ENCODE results near the gene SLC44A1.
A peak's percentile ranks its signal among the peaks of the same experiment; 100 is the strongest.

The SLC44A1 gene

DNA sequence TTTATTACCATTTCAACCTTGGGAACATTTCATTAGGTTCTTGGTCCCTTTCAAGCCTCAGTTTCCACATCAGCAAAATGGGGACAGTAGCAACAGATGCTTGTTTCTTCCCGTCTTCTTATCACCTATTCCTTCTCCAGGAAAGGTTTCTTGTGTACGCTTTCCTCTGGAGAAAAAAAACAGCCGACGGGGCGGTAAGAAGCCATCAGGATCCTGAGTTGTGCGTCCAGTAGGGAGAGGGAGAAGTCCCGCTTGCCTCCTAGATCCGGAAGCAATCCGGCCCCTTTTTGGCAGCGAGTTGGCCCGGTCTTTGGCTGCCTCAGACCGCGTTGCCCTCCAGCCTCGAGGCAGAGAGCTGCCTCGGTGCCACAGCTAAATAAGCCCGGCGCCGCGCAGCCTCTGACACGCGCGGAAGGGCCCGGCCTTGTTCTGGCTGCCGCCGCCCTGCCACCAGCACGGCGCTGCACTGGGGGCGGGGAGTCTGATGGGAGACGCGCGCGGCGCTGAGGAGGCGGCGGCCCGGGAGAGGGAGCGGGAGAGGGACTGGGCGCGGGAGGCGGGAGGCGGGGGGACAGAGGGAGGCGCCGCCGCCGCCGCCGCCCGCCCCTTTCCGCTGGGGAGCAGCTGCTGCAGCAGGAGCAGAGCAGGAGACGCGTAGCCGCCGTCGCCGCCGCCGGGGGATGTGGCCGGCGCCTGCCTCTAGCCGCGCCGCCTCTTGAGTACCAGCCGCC, at the start of gene SLC44A1:
TSS of gene SLC44A1 (plus strand) at position 649 of the 731 bp plus-strand sequence. CDS start 218 bp downstream, outside the sequence.
- DNase-seq (ENCODE audit: low read depth in 2 of 2) = peak; percentile 79 to 91

DNA sequence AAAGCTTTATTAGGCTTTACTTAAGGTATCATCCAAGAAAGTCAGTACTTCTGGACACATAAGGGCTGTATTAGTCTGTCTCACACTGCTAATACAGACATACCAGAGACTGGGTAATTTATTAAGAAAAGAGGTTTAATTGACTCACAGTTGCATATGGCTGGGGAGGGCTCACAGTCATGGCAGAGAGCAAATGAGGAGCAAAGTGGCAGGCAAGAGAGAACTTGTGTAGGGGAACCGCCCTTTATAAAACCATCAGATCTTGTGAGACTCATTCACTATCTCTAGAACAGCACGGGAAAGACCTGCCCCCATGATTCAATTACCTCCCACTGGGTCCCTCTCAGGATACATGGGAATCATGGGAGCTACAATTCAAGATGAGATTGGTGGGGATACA, 49.2 kb upstream of the SLC44A1 start:
- no peak for DNase-seq (ENCODE audit: low read depth in 2 of 2)

DNA sequence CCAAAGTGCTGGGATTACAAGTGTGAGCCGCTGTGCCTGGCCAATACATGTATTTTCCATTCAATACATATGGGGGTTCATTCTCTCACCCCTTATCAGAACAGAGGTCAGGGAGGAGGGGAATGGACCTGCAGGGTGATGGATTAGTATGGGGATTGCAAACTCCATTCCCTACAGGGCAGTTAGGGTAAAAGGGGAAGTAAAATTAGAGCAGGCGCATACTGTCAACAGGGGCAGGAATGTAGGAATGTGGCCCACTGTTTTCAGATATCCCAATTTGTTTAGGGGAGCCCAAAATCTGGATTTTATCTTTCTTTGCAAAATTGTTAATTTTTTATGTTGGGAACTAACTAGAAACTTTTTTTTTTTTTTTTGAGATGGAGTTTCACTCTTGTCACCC, 46.4 kb upstream of the SLC44A1 start:
- no peak for DNase-seq (ENCODE audit: low read depth in 2 of 2)

DNA sequence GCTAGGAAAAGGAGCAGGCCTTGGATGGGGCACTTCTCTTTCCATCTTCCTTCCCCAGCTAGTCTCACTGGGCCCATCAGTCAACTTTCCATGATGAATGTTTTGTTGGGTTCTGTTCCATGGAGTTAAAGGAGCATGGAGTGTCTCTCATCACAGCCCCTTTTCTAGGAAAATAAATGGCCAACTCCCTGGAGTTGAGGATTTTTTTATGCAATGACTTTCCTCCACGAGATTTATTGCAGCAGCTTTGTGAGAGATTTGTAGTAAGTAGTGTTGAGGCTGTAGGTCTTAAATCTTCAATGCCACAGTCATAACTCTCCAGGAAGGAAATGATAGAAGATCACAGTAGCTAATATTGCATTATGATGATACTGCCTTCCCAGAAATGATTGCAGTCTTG, 45.6 kb upstream of the SLC44A1 start:
- DNase-seq (ENCODE audit: low read depth in 2 of 2) = no peak

DNA sequence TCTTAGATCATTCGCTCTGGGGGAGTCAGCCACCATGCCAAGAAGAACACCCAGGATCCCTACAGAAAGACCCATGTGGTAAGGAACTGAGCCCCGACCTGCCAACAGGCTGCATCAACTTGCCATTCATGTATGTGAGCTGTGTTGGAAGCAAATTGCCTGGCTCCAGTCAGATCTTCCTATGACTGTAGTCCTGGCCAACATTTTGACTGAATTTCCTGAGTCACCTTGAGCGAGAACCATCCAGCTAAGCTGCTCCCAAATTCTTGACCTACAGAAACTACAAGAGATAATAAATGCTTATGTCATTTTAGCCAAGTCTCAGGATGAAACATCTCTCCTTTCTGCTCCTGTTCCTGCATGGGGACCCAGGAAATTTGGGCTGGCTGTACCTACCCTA, 40.0 kb upstream of the SLC44A1 start:
- no peak for DNase-seq (ENCODE audit: low read depth in 2 of 2)

DNA sequence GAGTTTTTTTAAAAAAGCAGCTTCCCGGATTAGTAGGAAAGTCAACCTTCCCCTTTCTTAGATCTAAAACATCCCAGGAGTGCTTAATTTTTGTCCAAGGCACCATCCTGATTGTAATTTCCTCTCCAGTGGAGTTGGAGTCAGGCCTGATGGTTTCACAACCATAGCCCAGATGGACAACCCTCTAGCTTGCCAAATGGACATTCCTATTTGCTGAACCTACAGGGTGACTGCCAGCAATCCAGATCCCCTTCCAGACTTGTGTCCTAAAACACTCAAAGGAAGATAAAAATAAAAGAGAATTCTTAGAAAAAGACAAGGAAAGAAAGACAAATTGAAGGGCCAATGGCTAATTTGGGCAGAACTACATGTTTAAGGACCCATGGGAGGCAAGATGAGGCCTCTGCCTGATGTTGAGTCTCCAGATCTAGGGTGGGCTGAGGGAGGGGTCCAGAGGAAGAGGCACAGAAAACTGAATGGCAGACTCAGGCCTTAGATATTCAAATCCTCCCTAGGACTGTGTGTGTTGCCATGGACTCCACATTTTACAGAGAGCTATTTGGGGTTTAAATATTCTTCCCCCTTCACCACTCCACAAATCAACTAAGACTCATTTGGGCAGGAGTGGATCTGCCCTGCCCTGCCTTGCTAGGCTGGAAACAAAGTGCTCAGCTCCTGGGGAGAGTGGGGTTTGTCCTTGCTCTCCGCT, 38.5 kb upstream of the SLC44A1 start:
- DNase-seq (ENCODE audit: low read depth in 2 of 2) = no peak

DNA sequence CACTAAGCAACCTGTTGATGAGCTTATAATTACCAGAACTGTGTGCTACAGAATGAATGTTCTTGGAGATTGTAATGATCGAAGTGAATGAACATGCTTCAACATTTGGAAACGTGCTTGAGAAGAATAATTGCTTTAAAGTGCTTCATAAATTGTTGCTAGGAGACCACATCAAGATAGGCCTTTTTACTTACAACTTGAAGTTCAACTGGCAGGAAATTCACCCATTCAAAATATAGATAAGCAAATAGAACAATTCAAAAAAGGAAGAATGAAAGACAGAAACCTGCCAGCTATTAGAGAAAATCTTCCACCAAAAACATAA, 38.0 kb upstream of the SLC44A1 start:
- no peak for DNase-seq (ENCODE audit: low read depth in 2 of 2)

DNA sequence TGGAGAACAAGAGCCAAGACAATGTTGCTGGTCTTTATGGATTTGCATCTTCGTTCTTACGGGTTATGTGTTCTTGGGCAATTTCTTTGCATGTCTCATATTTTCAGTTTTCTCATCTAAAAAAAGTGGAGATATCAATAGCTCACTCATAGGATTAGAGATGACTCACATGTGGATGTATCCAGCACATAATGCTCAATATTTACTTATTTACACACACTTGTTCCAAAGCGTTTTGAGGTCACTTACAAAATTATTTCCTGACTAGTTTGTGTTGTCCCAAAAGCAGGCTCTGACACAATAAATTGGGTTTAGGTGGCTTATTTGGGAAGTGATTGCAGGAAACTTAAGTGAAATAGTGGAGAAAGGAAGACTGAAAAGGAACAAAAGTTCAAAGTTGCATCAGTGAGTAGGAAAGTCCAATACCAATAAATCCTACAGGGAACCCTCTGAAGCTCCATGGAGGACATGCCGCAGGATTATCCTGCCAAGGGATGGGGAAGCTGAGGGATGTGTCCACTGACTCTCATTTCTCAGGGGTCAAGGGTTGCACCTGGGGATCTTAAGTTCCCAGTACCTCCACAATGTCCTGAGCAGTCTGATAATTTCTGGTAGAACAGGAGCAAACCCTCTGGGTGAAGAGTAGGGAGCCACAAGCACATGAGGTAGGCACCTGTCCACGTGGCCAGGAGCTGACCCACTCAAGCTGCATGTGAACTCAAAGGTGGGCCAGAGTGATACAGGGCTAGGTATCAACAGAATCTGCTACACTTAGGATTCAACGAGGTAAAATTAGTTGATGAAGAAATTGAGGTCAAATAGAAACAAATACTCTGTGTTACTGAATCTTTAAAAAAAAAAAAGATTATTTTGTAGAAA, 37.4 kb upstream of the SLC44A1 start:
- DNase-seq (ENCODE audit: low read depth in 2 of 2) = no peak

DNA sequence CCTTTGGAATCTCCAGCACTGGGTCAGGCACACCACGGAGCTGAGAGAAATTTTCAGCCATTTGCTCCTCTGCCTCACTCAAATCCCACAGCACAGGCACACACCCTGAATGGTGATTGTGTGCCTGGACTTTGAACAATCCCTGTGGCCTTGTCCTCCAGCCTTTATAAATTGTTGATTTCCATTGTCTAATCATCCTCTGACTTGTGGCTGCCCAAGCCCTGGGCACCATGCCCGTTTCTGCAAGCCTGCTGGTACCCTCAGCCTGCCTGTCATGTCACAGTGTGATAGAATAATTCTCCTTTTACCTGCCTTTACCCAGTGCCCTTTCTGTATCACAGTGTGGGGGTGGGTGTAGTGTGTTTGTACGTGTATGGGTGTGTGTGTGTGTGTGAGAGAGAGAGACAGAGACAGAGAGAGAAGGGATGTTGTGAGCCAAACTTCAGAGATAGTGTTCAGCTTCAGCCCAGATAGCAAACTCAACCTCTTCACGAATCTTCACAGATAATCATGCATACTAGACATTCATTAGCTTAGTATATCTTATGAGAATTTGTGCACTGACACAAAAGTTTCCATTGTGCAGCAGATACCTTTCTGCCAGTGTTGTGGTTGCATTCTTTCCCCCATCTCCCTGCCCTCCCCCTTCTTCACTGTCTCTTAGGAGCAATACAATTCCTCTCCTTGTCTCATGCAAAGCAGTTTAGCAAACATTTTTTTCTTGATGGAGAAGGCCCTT, 27.8 kb upstream of the SLC44A1 start:
- no peak for DNase-seq (ENCODE audit: low read depth in 2 of 2)

DNA sequence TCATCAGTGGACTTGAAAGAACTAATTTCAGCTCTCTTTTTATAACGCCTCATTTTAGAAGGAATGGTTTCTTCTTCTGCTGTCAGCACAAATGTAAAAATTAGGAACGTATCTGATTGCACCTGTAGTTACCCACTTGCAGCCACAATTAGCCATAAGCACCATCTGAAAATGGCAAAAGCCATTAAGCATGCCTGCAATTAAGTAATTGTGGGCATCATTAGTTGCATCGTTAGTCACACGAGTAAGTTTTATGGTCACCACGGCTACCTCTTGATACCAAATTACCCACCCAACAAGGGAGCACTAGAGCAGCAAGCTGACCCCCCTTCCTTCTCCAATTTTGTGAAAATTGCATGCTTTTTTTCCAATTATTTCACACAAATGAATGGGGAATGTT, 25.8 kb upstream of the SLC44A1 start:
- no peak for DNase-seq (ENCODE audit: low read depth in 2 of 2)

DNA sequence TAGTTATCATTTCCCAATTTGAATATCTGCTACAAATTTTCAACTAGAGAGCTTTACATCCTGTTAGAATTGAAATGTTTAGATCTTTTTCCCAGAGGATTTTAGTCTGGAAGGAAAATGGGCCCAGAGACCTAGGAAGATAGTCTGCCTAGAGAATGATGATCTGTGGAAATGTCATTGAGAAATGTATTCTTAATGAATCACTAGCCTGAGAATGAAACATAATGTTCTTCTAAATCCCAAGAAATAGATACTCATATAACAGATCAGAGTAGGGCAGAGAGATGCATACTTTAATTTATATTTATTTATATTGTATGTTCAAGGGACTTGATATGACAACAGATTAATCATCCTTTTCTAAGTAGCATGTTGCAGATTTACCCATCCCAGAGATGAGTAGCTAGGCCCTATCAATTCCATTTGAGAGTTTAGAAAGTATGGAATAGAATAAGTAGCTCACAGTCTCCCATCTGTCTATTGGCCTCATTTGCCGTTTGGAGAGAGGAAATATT, 25.1 kb upstream of the SLC44A1 start:
- no peak for DNase-seq (ENCODE audit: low read depth in 2 of 2)

DNA sequence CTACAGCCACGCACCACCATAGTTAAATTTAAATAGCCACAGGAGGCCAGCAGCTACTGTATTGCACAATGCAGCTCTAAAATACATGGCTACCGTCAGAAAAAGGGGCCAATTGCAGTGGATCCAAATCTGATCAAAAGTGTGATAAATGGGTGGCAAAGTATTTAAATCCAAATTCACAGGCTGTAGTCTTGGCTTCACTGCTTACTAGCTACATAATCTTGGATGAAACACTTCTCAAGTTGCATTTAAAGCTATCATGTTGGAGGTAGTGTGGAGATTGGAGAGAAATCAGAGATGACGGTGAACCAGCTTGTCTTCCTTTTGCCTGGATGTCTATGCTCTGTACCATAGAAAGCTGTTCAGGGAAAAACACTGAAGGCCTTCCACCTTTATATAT, 24.0 kb upstream of the SLC44A1 start:
- no peak for DNase-seq (ENCODE audit: low read depth in 2 of 2)

DNA sequence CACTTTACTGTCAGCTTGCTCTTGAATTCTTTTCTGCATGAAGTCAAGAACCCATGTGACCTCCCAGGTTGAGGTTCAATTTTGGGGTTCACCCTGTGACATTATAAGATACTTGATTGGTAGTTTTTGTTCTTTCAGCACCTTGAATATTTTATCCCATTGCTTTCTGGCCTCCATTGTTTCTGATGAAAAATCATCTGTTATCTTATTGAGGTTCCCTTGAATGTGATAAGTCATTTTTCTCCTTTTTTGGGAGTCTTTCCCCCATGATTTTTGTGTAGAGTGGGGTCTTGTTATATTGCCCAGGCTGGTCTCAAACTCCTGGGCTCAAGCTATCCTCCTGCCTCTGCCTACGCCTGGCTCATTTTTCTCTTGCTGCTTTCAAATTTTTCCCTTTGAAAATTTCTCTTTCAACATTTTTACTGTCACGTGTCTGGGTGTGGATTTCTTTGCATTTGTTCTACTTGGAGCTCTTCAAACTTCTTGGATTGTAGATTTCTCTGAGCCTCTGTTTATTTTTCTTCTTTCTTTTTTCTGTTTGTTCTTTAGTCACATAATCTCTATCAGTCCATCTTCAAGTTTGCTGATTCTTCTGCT, 20.8 kb upstream of the SLC44A1 start:
- no peak for DNase-seq (ENCODE audit: low read depth in 2 of 2)

DNA sequence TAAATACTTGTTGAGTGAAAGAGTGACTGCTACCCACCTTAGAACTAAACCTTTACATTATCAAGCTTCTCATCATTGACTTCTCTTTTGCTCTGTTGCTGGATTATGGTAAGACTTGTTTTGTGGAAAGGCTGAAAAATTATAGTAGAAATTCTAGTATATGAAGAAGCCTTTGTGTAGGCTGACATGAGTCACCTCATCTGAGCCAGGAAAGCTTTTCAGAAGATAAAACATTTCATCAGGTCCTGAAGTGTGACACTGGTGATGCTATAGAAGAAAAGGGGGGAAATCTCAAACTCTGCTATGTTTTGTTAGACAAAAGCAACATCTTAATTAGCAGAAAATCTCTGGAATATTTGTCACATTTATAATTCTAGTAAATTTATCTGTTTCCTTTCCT, 18.4 kb upstream of the SLC44A1 start:
- no peak for DNase-seq (ENCODE audit: low read depth in 2 of 2)

DNA sequence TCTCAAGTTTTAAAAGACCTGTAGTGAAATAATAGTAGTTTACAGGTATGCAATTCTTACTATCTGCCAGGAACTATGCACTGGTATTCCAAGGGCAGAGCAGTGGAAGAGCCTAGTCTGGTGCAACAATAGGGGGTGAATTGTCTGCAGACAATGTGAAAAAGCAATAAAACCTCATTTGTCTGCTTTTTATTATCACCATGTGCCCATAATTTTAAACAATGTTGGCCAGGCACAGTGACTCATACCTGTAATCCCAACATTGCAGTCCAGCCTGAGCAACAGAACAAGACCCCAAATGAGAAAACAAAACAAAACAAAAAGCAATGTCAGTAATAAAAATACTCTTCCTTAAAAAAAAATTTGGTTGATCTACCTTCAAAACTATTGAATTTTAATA, 12.2 kb upstream of the SLC44A1 start:
- DNase-seq (ENCODE audit: low read depth in 2 of 2) = no peak

DNA sequence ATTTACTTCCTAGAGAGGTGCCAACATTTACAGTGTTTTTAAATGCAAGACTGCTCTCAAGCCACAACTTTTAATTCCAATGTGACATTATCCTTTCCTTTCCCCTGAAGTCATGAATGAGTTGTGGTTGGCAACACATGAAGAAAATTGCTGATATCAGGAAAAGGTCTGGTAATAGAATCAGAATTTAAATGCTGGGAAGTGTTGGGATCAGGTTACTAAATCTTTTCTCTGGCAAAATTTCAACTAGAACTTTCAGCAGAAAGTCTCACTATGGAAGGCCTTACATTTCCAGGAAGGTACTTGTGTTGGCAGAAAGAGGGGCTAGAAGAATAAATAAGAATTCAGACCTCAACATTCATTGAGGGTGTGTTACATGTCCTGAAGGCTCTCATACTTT, 10.6 kb upstream of the SLC44A1 start:
- DNase-seq (ENCODE audit: low read depth in 2 of 2) = no peak

DNA sequence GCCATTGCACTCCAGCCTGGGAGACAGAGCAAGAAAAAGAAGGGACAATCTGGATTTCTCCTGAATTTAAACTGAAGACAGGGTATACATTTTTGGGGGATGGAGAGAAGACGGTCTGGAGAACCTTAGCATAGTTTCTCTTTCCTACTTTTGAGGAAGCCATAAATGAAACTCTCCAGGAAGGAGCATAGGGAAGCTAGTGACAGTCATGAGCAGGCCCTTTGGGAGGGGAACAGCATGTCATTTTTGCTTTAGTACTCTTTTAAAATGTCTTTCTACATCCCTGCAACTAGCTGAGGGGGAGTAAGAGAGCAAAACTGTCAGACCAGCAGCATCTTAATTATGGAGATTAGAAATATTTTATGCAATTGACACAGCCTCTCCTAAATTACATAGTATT, 8.2 kb upstream of the SLC44A1 start:
- DNase-seq (ENCODE audit: low read depth in 2 of 2) = no peak

DNA sequence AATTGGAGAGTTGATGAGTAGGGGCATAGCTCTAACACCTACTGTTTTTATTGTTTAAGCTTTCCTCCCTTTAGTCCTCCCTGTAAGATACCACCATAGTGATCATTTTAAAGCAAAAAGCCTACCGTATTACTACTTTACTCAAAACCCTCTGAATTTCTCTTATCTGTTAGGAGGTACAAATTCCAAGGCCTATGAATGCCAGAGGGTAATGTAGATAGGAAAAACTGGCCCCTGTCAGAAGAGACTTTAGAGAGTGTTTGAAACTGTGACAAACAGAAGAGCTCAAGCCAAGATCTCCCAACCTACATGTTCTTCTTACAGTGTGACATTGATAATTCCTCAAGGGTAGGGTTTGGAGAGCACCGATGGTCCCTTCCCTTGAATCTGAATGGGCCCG, 7.2 kb upstream of the SLC44A1 start:
- no peak for DNase-seq (ENCODE audit: low read depth in 2 of 2)

DNA sequence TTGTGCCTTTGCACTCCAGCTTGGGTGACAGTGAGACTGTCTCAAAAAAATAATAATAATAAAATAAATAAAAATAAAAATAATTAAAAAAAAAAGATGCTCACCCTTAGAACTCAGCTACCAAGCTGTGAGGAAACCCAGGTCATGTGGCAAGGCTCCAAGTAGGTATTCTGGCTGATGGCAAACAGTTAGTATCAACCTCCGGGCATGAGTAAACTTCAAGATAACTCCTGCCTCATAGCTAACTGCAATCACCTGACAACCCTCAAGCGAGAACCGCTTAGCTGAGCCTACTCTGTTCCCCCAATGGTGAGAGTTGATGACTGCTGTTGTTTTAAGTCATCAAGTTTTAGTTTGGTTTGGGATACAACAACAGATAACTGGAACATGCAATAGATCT, 6.1 kb upstream of the SLC44A1 start:
- no peak for DNase-seq (ENCODE audit: low read depth in 2 of 2)

DNA sequence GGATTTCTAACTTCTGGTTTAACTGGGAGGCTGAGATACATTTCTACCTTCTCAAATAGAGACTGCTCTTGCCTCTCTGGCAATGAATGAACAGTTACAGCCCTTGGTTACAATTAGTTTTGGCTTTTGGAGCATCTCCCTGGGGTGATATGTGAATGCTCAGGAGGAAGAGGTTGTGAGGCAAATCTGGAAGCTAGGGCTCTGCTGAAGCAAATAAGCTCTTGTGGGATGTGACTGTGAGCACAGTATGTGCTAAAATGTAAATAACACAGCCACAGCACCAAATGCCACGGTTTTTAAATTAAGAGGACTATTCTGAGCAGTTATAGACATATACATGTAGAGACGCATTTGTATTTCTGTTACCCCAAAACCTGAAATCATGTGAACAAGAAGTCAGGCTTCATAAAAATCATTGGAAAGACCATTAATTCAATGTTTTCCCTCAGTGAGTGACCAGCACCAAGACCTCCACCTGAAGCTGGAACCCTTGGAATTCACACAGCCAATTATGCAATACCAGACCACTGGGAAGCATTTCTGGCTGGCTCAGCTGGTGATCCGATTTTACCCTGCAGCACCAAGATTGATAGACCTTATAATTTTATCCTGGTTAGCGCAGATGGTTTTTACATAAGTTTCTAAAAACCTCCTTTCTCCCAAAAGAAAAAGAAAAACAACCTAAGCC, 3.0 kb upstream of the SLC44A1 start:
- no peak for DNase-seq (ENCODE audit: low read depth in 2 of 2)

DNA sequence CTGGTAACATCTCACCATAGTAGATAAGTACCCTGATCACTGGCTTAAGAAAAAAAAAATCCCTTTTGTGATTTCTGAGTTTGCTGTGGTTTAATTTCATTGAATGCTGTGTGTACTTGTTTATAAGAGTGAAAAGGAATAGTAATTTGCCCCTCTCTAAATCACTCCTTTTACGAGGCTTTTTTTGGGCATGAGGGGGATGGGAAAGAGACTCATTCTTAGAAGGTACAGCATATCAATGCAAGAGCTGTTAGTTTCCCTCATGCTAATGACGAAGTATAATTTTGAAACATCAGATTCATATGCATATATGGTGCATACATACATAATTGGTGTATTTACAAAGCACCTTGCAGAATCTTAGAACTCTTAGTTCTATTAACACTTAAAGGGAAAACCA, 2.4 kb upstream of the SLC44A1 start:
- DNase-seq (ENCODE audit: low read depth in 2 of 2) = no peak
